NCI-H146 (cell line): ENCODE measurements around the gene FAM177B.
"Not testable (repeated sequence)": the region's sequence is repeated elsewhere in the genome, so short reads cannot be mapped to it uniquely, and the experiment has no call there.

Experiments
- DNase-seq: peaks from one replicate; lab custom pipeline; 2025; lab: John Stamatoyannopoulos, UW

FAM177B gene

GRCh38 chr1:222741630-222742457 is 4.8 kb downstream of the FAM177B start:
- DNase-seq = not testable (repeated sequence)

GRCh38 chr1:222749927-222750326 is 12.9 kb downstream of the FAM177B start:
- DNase-seq = no peak

GRCh38 chr1:222750651-222751050 is 13.6 kb downstream of the FAM177B start:
- DNase-seq = no peak

- DNase-seq = no peak
These were observed 14.3 kb downstream of the FAM177B start for GRCh38 chr1:222751255-222751654.

GRCh38 chr1:222754366-222755139 is 17.6 kb downstream of the FAM177B start:
- DNase-seq = no peak

GRCh38 chr1:222757646-222758268 is 20.8 kb downstream of the FAM177B start:
- no peak for DNase-seq

GRCh38 chr1:222759451-222760035 is 22.5 kb downstream of the FAM177B start:
- no peak for DNase-seq

GRCh38 chr1:222761083-222761482 is 24.1 kb downstream of the FAM177B start:
- DNase-seq = no peak

GRCh38 chr1:222762178-222762577 is 25.2 kb downstream of the FAM177B start:
- DNase-seq = not testable (repeated sequence)

- no peak for DNase-seq
These were observed 30.2 kb downstream of the FAM177B start for GRCh38 chr1:222767152-222767571.

GRCh38 chr1:222768592-222768991 is 31.6 kb downstream of the FAM177B start:
- DNase-seq = no peak

GRCh38 chr1:222769181-222769580 is 32.2 kb downstream of the FAM177B start:
- no peak for DNase-seq

GRCh38 chr1:222769971-222770620 is 33.1 kb downstream of the FAM177B start:
- DNase-seq = no peak

- DNase-seq = no peak
These were observed 36.0 kb downstream of the FAM177B start for GRCh38 chr1:222772996-222773379.

- DNase-seq = no peak
These were observed 40.5 kb downstream of the FAM177B start for GRCh38 chr1:222777463-222777862.

- DNase-seq = peak; percentile 3
These were observed 41.0 kb downstream of the FAM177B start for GRCh38 chr1:222777977-222778376.

- no peak for DNase-seq
These were observed 44.2 kb downstream of the FAM177B start for GRCh38 chr1:222781251-222781650.

GRCh38 chr1:222783051-222783450 is 46.0 kb downstream of the FAM177B start:
- no peak for DNase-seq

- DNase-seq = no peak
These were observed 47.4 kb downstream of the FAM177B start for GRCh38 chr1:222784371-222784770.

GRCh38 chr1:222784916-222785315 is 47.9 kb downstream of the FAM177B start:
- DNase-seq = no peak

- DNase-seq = no peak
These were observed 48.5 kb downstream of the FAM177B start for GRCh38 chr1:222785529-222785928.

- DNase-seq = no peak
These were observed 49.1 kb downstream of the FAM177B start for GRCh38 chr1:222786121-222786520.
